A549 (cell line): ENCODE measurements around the gene THEMIS2. TPM values are rescaled to one million over a fixed set of nuclear protein-coding genes. Genes with fewer than 3 reads are reported as not detected.

Experiments
- ATAC-seq, 2 experiments: fragments of 200-7000 bp in 1 of 2; fragments of >200 bp in 1 of 2; cut with Nextera tagmentation in 1 of 2; cut with Tn5 transposase in 1 of 2; 3 replicates each; pipeline versions ENCODE4 v1.8.0 to v1.9.1; 2018 to 2020; ENCODE audit warnings: mild to moderate bottlenecking in 1 of 2, moderate library complexity in 1 of 2
- CTCF ChIA-PET: fragments of 300-600 bp; sonication (Branson Sonifier 250); formaldehyde crosslinking; extraction: SDS; loops from one replicate; lab custom pipeline; 2021; ENCODE audit warnings: antibody characterized with exemption, inconsistent platforms; lab: Yijun Ruan, JAX
- POLR2A ChIA-PET: fragments of 350-600 bp; formaldehyde crosslinking; extraction: SDS; loops from one replicate; lab custom pipeline; 2021; ENCODE audit warnings: antibody characterized with exemption, inconsistent platforms; lab: Yijun Ruan, JAX
- DNase-seq, 2 experiments: peaks; one replicate each; pipeline versions ENCODE4 v3.0.0 to v3.0.0-alpha.2; 2011 to 2016; ENCODE audit warnings: low read depth in 1 of 2, low spot score in 1 of 2
- FAIRE-seq: peaks from 2 replicates; lab custom pipeline; 2011; peaks lifted over from hg19 to GRCh38; lab: Jason Lieb, UNC
- H3K27ac ChIP-seq, 2 experiments: fragments of >200 bp; sonication (Bioruptor Twin); formaldehyde crosslinking; 3 replicates each; pipeline ENCODE4 v1.5.1; 2016 to 2017
- H3K4me1 ChIP-seq: fragments of >200 bp; sonication (Bioruptor Twin); formaldehyde crosslinking; 3 replicates; pipeline ENCODE4 v1.6.1; 2016
- H3K4me2 ChIP-seq: fragments of >200 bp; sonication (Bioruptor Twin); formaldehyde crosslinking; 3 replicates; pipeline ENCODE4 v1.6.1; 2016
- H3K4me3 ChIP-seq: fragments of >200 bp; sonication (Bioruptor Twin); formaldehyde crosslinking; 3 replicates; pipeline ENCODE4 v1.5.1; 2016
- H3K9me3 ChIP-seq: fragments of >200 bp; sonication (Bioruptor Twin); formaldehyde crosslinking; 3 replicates; pipeline ENCODE4 v1.6.1; 2016
- CBX8 ChIP-seq: fragments of 200-600 bp; sonication (generic); IDR thresholded peaks from 2 replicates; pipeline ENCODE4 v1.6.1; 2016
- EHMT2 ChIP-seq: fragments of 200-600 bp; sonication (generic); IDR thresholded peaks from 2 replicates; pipeline ENCODE4 v1.6.1; 2016; ENCODE audit warnings: antibody characterized with exemption, low read depth, mild to moderate bottlenecking, moderate library complexity
- EP300 ChIP-seq, 2 experiments: fragments of >200 bp; sonication (Bioruptor Twin); formaldehyde crosslinking; IDR thresholded peaks; 2 replicates in 1 of 2; 3 replicates in 1 of 2; pipeline ENCODE4 v1.6.1; 2016 to 2017
- FOSL2 ChIP-seq, 2 experiments: fragments of 450-650 bp in 1 of 2; fragments of >200 bp in 1 of 2; sonication (Bioruptor Twin) in 1 of 2; formaldehyde crosslinking; IDR thresholded peaks; 2 replicates each; pipeline versions ENCODE4 v1.5.0 to v1.6.1; 2016 to 2020; ENCODE audit warnings: mild to moderate bottlenecking in 1 of 2, moderate library complexity in 1 of 2
- HOXA7 ChIP-seq: fragments of 250-450 bp; sonication (Bioruptor Pico); IDR thresholded peaks from 2 replicates; pipeline ENCODE4 v1.5.0; 2020; ENCODE audit warnings: mild to moderate bottlenecking, moderate library complexity
- JUNB ChIP-seq: fragments of >200 bp; sonication (Bioruptor Twin); formaldehyde crosslinking; IDR thresholded peaks from 2 replicates; pipeline ENCODE4 v1.6.1; 2016
- KDM1A ChIP-seq: fragments of 200-600 bp; sonication (generic); IDR thresholded peaks from 2 replicates; pipeline ENCODE4 v1.6.1; 2016; ENCODE audit warnings: low read depth, mild to moderate bottlenecking
- MAZ ChIP-seq: fragments of 150-350 bp; IDR thresholded peaks from 2 replicates; pipeline ENCODE4 v1.6.1; 2014; ENCODE audit warnings: antibody characterized with exemption, low read depth, low read length, borderline replicate concordance
- MYC ChIP-seq: IDR thresholded peaks from 2 replicates; pipeline ENCODE4 v1.6.1; 2012; ENCODE audit warnings: mild to moderate bottlenecking, inconsistent platforms, low read length, improper control_type of control experiment, borderline replicate concordance
- NR3C1 ChIP-seq: fragments of >200 bp; sonication (Bioruptor Twin); formaldehyde crosslinking; IDR thresholded peaks from 3 replicates; pipeline ENCODE4 v1.6.1; 2017
- PHF8 ChIP-seq: fragments of 200-600 bp; sonication (generic); IDR thresholded peaks from 2 replicates; pipeline ENCODE4 v1.6.1; 2016; ENCODE audit warnings: low read depth, mild to moderate bottlenecking, antibody characterized with exemption, moderate library complexity, borderline replicate concordance
- POLR2AphosphoS2 ChIP-seq: conservative IDR thresholded peaks from 2 replicates; pipeline ENCODE4 v1.6.1; 2012; ENCODE audit warnings: low read length, improper control_type of control experiment, inconsistent platforms
- RAD21 ChIP-seq, 2 experiments: fragments of >200 bp in 1 of 2; sonication (Bioruptor Twin) in 1 of 2; formaldehyde crosslinking in 1 of 2; IDR thresholded peaks in 1 of 2; conservative IDR thresholded peaks in 1 of 2; 2 replicates in 1 of 2; 3 replicates in 1 of 2; pipeline ENCODE4 v1.6.1; 2012 to 2018; ENCODE audit warnings: inconsistent platforms in 1 of 2
- RNF2 ChIP-seq: fragments of 200-600 bp; sonication (generic); IDR thresholded peaks from 2 replicates; pipeline ENCODE4 v1.6.1; 2016; ENCODE audit warnings: low read depth, mild to moderate bottlenecking, antibody characterized with exemption, moderate library complexity, borderline replicate concordance
- SREBF2 ChIP-seq: fragments of 450-650 bp; IDR thresholded peaks from 2 replicates; pipeline ENCODE4 v1.6.1; 2014; ENCODE audit warnings: mild to moderate bottlenecking, moderate library complexity
- TFCP2L1 ChIP-seq: fragments of 250-450 bp; sonication (Bioruptor Pico); IDR thresholded peaks from 2 replicates; pipeline ENCODE4 v1.5.0; 2021; ENCODE audit warnings: mild to moderate bottlenecking
- ZFP36 ChIP-seq: fragments of 450-650 bp; IDR thresholded peaks from 2 replicates; pipeline ENCODE4 v1.6.1; 2014; ENCODE audit warnings: borderline replicate concordance; ENCODE audit not compliant: partially characterized antibody
- ZNF302 ChIP-seq: fragments of 250-450 bp; sonication (Bioruptor Pico); IDR thresholded peaks from 2 replicates; pipeline ENCODE4 v1.9.0; 2021; ENCODE audit warnings: inconsistent platforms, mild to moderate bottlenecking, moderate library complexity
- WGBS: methylation state at CpG from one replicate; pipeline ENCODE4 v1.1.6; 2017; ENCODE audit errors: missing lambda C conversion rate; 5-methylcytosine and 5-hydroxymethylcytosine counted together
- polyA minus RNA-seq: library from RNA; depleted of rRNA, polyadenylated mRNA; stranded (reverse); fragments of >200 nt; gene quantifications from 2 replicates; pipeline ENCODE4 v1.2.3, GENCODE V29; 2011; rRNA and poly(A)+ RNA removed
- polyA plus RNA-seq, 4 experiments: library from polyadenylated mRNA; depleted of rRNA in 3 of 4; stranded (reverse); fragments of >200 nt; fragmentation: RNase III in 1 of 4; extraction: RNeasy Plus Mini Kit Qiagen cat#74134 plus additional on column Dnase treatment in 1 of 4; gene quantifications; 2 replicates in 3 of 4; 3 replicates in 1 of 4; pipeline ENCODE4 v1.2.3, GENCODE V29; 2011 to 2017
- TF ChIP-seq, protein P1 (sequence below): IDR thresholded peaks from 2 replicates; pipeline ENCODE4 v1.6.1; 2012; ENCODE audit warnings: low read depth, borderline replicate concordance
- TF ChIP-seq, protein P2 (sequence below): fragments of 450-650 bp; IDR thresholded peaks from 2 replicates; pipeline ENCODE4 v1.6.1; 2014; ENCODE audit warnings: antibody characterized with exemption
- TF ChIP-seq, protein P3 (sequence below): fragments of >200 bp; sonication (Bioruptor Twin); formaldehyde crosslinking; IDR thresholded peaks from 3 replicates; pipeline ENCODE4 v1.6.1; 2016

The THEMIS2 gene
- 0.81 and 0.95 TPM in 2 replicates for polyA plus RNA-seq (2011; rRNA removed)
- polyA plus RNA-seq (2012; cell fraction: cytosol; rRNA removed), result 1.1 and 1.3 TPM in 2 replicates
- 1.7 and 1.9 TPM in 2 replicates for polyA plus RNA-seq (2012; cell fraction: nucleus; rRNA removed)
- 0.46 to 0.69 TPM (median 0.58 TPM) in 3 replicates for polyA plus RNA-seq (2017; fragmentation: RNase III; extraction: RNeasy Plus Mini Kit Qiagen cat#74134 plus additional on column Dnase treatment)
- 1.9 and 3.7 TPM in 2 replicates for polyA minus RNA-seq

DNA sequence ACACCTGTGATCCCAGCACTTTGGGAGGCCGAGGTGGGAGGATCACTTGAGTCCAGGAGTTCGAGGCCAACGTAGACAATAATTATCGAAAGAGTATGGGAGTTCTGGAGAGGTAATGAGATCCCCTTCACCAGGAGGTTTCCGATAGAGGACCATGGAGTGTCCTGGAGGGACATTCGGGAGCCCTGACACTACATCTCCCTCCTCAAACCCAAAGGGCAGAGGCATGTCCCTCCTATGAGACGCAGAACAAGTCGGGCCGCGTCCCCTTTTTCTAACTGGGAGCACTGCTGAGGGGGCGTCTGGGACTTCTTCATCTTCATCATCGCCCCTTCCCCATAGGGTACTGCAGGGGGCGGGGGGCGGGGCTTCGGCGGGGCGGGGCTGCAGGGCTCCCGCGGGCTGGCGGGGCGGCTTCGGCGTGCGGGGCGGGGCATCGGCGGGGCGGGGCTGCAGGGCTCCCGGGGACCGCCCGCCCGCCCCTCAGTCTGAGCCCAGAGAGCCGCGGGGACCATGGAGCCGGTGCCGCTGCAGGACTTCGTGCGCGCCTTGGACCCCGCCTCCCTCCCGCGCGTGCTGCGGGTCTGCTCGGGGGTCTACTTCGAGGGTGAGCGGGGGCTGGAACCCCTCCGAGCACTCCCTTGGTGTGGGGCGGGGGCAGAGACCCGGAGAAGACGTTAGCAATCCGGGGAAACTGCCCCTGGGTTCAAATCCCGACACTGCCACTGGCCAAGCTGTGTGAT, at the start of gene THEMIS2:
TSS of gene THEMIS2 (plus strand) at position 486 of the 743 bp plus-strand sequence. CDS start at position 514, 28 bp downstream.
- WGBS, result 25% methylated on average over 12 of the region's 53 CpGs
- no peak for FAIRE-seq
- ATAC-seq, result peak; percentile 81 to 91
- DNase-seq, result peak in 1 of 2 experiments; percentile 32
- Histone ChIP-seq H3K9me3 (no peaks in the 10 kb centered on the region), H3K4me3 (peak within 1 kb of the TSS; percentile 63), H3K27ac (peak within 1 kb of the TSS; percentile 61 to 87; a peak in 5 of 6 replicates), H3K4me1 (peaks cover 11% of the 10 kb centered on the region; the same call in 1 of the 3 replicates), H3K4me2 (peak within 1 kb of the TSS; percentile 92)
- ChIA-PET POLR2A (no interaction called here), CTCF (interaction anchor here (0.9 kb wide), 1 partner anchor 15 kb away, joined by 4 read pairs; no protein-coding TSS in a partner anchor)
- no peak for TF ChIP-seq MAZ
- no peak for TF ChIP-seq JUNB
- no peak for TF ChIP-seq NR3C1
- no peak for TF ChIP-seq FOSL2 (IDR thresholded peaks at IDR 0.05)
- TF ChIP-seq FOSL2 (CRISPR knock-in tag; IDR thresholded peaks at IDR 0.05), result no peak
- no peak for TF ChIP-seq POLR2AphosphoS2
- TF ChIP-seq RAD21 (conservative IDR thresholded peaks at IDR 0.05 in 1 of 2, IDR thresholded peaks at IDR 0.05 in 1 of 2), result no peak
- no peak for TF ChIP-seq CBX8
- TF ChIP-seq RNF2, result no peak
- TF ChIP-seq, protein P1, sequence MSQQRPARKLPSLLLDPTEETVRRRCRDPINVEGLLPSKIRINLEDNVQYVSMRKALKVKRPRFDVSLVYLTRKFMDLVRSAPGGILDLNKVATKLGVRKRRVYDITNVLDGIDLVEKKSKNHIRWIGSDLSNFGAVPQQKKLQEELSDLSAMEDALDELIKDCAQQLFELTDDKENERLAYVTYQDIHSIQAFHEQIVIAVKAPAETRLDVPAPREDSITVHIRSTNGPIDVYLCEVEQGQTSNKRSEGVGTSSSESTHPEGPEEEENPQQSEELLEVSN, result no peak
- TF ChIP-seq HOXA7 (CRISPR knock-in tag), result no peak
- no peak for TF ChIP-seq ZNF302 (CRISPR knock-in tag)
- no peak for TF ChIP-seq EHMT2
- TF ChIP-seq ZFP36, result no peak
- TF ChIP-seq MYC, result no peak
- TF ChIP-seq, protein P2, sequence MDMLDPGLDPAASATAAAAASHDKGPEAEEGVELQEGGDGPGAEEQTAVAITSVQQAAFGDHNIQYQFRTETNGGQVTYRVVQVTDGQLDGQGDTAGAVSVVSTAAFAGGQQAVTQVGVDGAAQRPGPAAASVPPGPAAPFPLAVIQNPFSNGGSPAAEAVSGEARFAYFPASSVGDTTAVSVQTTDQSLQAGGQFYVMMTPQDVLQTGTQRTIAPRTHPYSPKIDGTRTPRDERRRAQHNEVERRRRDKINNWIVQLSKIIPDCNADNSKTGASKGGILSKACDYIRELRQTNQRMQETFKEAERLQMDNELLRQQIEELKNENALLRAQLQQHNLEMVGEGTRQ, result no peak
- TF ChIP-seq PHF8, result no peak
- no peak for TF ChIP-seq EP300 (IDR thresholded peaks at IDR 0.05)
- no peak for TF ChIP-seq TFCP2L1 (CRISPR knock-in tag)
- no peak for TF ChIP-seq KDM1A

DNA sequence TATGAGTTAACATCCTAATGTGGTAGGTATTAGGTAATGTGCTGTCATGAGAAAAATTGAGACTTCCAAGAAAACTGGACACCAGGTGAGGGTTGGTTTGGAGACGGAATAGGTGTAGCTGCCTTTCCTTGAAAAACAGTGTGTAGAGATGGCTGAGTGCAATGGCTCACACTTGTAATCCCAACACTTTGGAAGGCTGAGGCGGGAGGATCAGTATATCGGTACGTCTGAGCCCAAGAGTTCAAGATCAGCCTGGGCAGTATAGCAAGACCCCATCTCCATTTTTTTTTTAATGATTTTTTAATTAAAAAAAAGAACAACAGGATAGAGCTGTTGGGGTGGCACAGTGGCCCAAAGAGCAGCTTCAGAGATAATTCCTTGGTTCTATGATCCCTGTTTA, 48.6 kb upstream of the THEMIS2 start:
- Histone ChIP-seq H3K4me1 (no peaks in the 10 kb centered on the region), H3K4me3 (no peak overlapping the region), H3K9me3 (no peaks in the 10 kb centered on the region), H3K4me2 (no peak overlapping the region), H3K27ac (no peak overlapping the region)
- DNase-seq (no peak), ATAC-seq (no peak), FAIRE-seq (no peak)
- TF ChIP-seq, protein P3, sequence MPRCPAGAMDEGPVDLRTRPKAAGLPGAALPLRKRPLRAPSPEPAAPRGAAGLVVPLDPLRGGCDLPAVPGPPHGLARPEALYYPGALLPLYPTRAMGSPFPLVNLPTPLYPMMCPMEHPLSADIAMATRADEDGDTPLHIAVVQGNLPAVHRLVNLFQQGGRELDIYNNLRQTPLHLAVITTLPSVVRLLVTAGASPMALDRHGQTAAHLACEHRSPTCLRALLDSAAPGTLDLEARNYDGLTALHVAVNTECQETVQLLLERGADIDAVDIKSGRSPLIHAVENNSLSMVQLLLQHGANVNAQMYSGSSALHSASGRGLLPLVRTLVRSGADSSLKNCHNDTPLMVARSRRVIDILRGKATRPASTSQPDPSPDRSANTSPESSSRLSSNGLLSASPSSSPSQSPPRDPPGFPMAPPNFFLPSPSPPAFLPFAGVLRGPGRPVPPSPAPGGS, result no peak
- no peak for TF ChIP-seq SREBF2
- no peak for TF ChIP-seq KDM1A
- CTCF ChIA-PET, result interaction anchor here (1.4 kb wide), 1 partner anchor 154 kb away, joined by 3 read pairs; no protein-coding TSS in a partner anchor
- POLR2A ChIA-PET, result no interaction called here
- WGBS, result 98% methylated on average over 4 of the region's 4 CpGs
